SK-N-SH (cell line): ENCODE data around the gene VPS35.

Experiments used
- CTCF ChIP-seq: fragments of 200-600 bp; sonication (generic); IDR thresholded peaks from 2 replicates; pipeline ENCODE4 v1.6.1; 2017; ENCODE audit warnings: antibody characterized with exemption, mild to moderate bottlenecking, moderate library complexity
- JUND ChIP-seq: IDR thresholded peaks from 2 replicates; pipeline ENCODE4 v1.4.0; 2012
- MAX ChIP-seq: IDR thresholded peaks from 2 replicates; pipeline ENCODE4 v1.4.0; 2012; ENCODE audit warnings: low read depth
- NRF1 ChIP-seq: IDR thresholded peaks from 2 replicates; pipeline ENCODE4 v1.6.1; 2012; ENCODE audit warnings: low read depth, mild to moderate bottlenecking, low read length
- RFX5 ChIP-seq: IDR thresholded peaks from 2 replicates; pipeline ENCODE4 v1.6.1; 2012; ENCODE audit warnings: mild to moderate bottlenecking, improper control_type of control experiment, low read length
- SMC3 ChIP-seq: IDR thresholded peaks from 2 replicates; pipeline ENCODE4 v1.6.1; 2012; ENCODE audit warnings: low read depth, low read length, improper control_type of control experiment

- TF ChIP-seq MAX (no peak), SMC3 (no peak), CTCF (no peak), RFX5 (no peak), JUND (no peak), NRF1 (no peak)
Measured at GRCh38 chr16:46638947-46639925, 49.7 kb downstream of the VPS35 start.
